Measurements from ENCODE around the gene UQCRC1. TPM values are rescaled to one million over a fixed set of nuclear protein-coding genes. Genes with fewer than 3 reads are reported as not detected.

The UQCRC1 gene
- total and polyA plus RNA-seq, 2 donors (not counting 1 experiment from before 2014, with no cell fraction given), result 99.9 to 132 TPM

- CTCF ChIA-PET, result interaction anchor here (0.7 to 12.9 kb wide), 9 partner anchors 8 to 648 kb away, joined by 3 to 190 read pairs (median 5); partner anchors contain the start of genes CCDC51 and TMA7
- peak within 1 kb of the TSS; percentile 87 for H3K4me3 Mint-ChIP-seq
- intact Hi-C loops (cut with micrococcal nuclease), result loop anchor here (1.0 to 5.0 kb wide), 12 partner anchors 50 to 914 kb away; partner anchors contain the start of genes CCDC51, CDC25A, DAG1 and IP6K2
Measured at GRCh38 chr3:48556796-48557626, 52.4 kb downstream of the UQCRC1 start, which contains the start of gene PFKFB4. TSS of gene PFKFB4 (minus strand) at chr3:48556803. CDS start at chr3:48556777, 26 bp downstream.

More at GRCh38 chr3:48556796-48557626, 52.4 kb downstream of the UQCRC1 start, which contains the start of gene PFKFB4:
- POLR2A ChIA-PET, result interaction anchor here (0.6 to 1.2 kb wide), 6 partner anchors 91 to 750 kb away, joined by 3 to 4 read pairs (median 3); partner anchors contain the start of gene NME6
- Histone ChIP-seq H3K9ac (ENCODE audit: low read length) (peak within 1 kb of the TSS; percentile 62), H3K4me1 (ENCODE audit: control insufficient read depth in 2 of 2, insufficient read depth in 2 of 2, low read length in 2 of 2) (peaks cover 16 to 40% of the 10 kb centered on the region in 2 donors), H3K79me2 (ENCODE audit: control insufficient read depth, insufficient read depth, low read length) (no peaks in the 10 kb centered on the region), H3K36me3 (replicated peaks in 1 of 2; ENCODE audit: control extremely low read depth in 1 of 2, control insufficient read depth in 1 of 2, extremely low read depth in 1 of 2, insufficient read depth in 2 of 2, low read length in 1 of 2) (no peaks in the 10 kb centered on the region), H3K4me2 (replicated peaks; ENCODE audit: low read depth, low read length, poor library complexity, severe bottlenecking) (peak within 1 kb of the TSS; percentile 83), H3K27ac (ENCODE audit: low read length in 2 of 2) (peak within 1 kb of the TSS; percentile 41 to 65), H3K9me3 (ENCODE audit: control extremely low read depth in 1 of 3, control insufficient read depth in 2 of 3, insufficient read depth in 1 of 3, low read length in 2 of 3) (peaks cover 0 to 3% (median 0%) of the 10 kb centered on the region in 3 donors), H3K27me3 (replicated peaks in 1 of 4; ENCODE audit: control extremely low read depth in 1 of 4, control insufficient read depth in 3 of 4, insufficient read depth in 4 of 4, low read length in 3 of 4) (no peaks in the 10 kb centered on the region), H3K4me3 (ENCODE audit: control extremely low read depth in 1 of 5, extremely low read depth in 1 of 5, insufficient read depth in 1 of 5, low read depth in 2 of 5, low read length in 4 of 5) (peak within 1 kb of the TSS; percentile 53 to 73 (median 63)), H4K20me1 (ENCODE audit: control insufficient read depth, insufficient read depth, low read length, poor library complexity, severe bottlenecking) (no peaks in the 10 kb centered on the region), H2AFZ (ENCODE audit: insufficient read depth, low read depth, low read length, poor library complexity, severe bottlenecking) (peak within 1 kb of the TSS; percentile 89)
- no peaks in the 10 kb centered on the region for H3K27me3 Mint-ChIP-seq
- H3K9me3 Mint-ChIP-seq (ENCODE audit: insufficient read depth), result no peaks in the 10 kb centered on the region
- peak within 1 kb of the TSS; percentile 80 for H3K27ac Mint-ChIP-seq
- under 1% methylated on average over 53 of the region's 53 CpGs for WGBS (ENCODE audit: insufficient coverage)
- TF ChIP-seq CTCF (IDR thresholded peaks at IDR 0.05), result no peak
- TF ChIP-seq EZH2 (IDR thresholded peaks at IDR 0.05; ENCODE audit: borderline replicate concordance, insufficient read depth, low read depth, low read length, poor library complexity, severe bottlenecking), result no peak
- peaks cover 33% of the 10 kb centered on the region for H3K4me1 Mint-ChIP-seq
- DNase-seq (peak; percentile 100), ATAC-seq (ENCODE audit: low read depth) (peak; percentile 89)
